HG03095 (cell line): ENCODE results near the gene AANAT.

Experiments
- ATAC-seq: cut with Tn5 transposase; IDR thresholded peaks from one replicate; pipeline ENCODE4 v1.9.1; 2021; ENCODE audit warnings: moderate library complexity; ENCODE audit not compliant: unreplicated experiment

AANAT gene

GRCh38 chr17:76467809-76468633 lies 618 bp downstream of the AANAT start:
- no peak for ATAC-seq

- ATAC-seq, result no peak
Observed at GRCh38 chr17:76468634-76469010, 1.2 kb downstream of the AANAT start.

- ATAC-seq, result no peak
Observed at GRCh38 chr17:76469076-76469990, 1.9 kb downstream of the AANAT start.

- no peak for ATAC-seq
Observed at GRCh38 chr17:76469991-76470739, 2.8 kb downstream of the AANAT start.

- no peak for ATAC-seq
Observed at GRCh38 chr17:76471498-76472257, 4.3 kb downstream of the AANAT start.

GRCh38 chr17:76472258-76472645 lies 4.8 kb downstream of the AANAT start:
- ATAC-seq, result no peak

- no peak for ATAC-seq
Observed at GRCh38 chr17:76472726-76473125, 5.3 kb downstream of the AANAT start.

GRCh38 chr17:76473541-76473985 lies 6.2 kb downstream of the AANAT start:
- no peak for ATAC-seq

- no peak for ATAC-seq
Observed at GRCh38 chr17:76474238-76474637, 6.8 kb downstream of the AANAT start.

GRCh38 chr17:76474894-76475293 lies 7.5 kb downstream of the AANAT start:
- no peak for ATAC-seq

GRCh38 chr17:76475302-76475701 lies 7.9 kb downstream of the AANAT start:
- no peak for ATAC-seq

GRCh38 chr17:76476736-76477135 lies 9.3 kb downstream of the AANAT start:
- ATAC-seq, result no peak

- no peak for ATAC-seq
Observed at GRCh38 chr17:76477576-76477975, 10.2 kb downstream of the AANAT start.

GRCh38 chr17:76478097-76478496 lies 10.7 kb downstream of the AANAT start:
- ATAC-seq, result no peak

GRCh38 chr17:76478730-76479514 lies 11.5 kb downstream of the AANAT start:
- no peak for ATAC-seq

GRCh38 chr17:76479515-76480060 lies 12.2 kb downstream of the AANAT start:
- ATAC-seq, result no peak

GRCh38 chr17:76480632-76481031 lies 13.2 kb downstream of the AANAT start:
- peak; percentile 18 for ATAC-seq

GRCh38 chr17:76481071-76481655 lies 13.8 kb downstream of the AANAT start:
- ATAC-seq, result peak; percentile 51

GRCh38 chr17:76484228-76484725 lies 16.9 kb downstream of the AANAT start:
- ATAC-seq, result no peak
